Medulla oblongata (tissue), 1 donor: Measurements from ENCODE around the gene CELA2A.
"Not testable (repeated sequence)": the region's sequence is repeated elsewhere in the genome, so short reads cannot be mapped to it uniquely, and the experiment has no call there.

Experiments used
- DNase-seq: peaks from one replicate; pipeline ENCODE4 v3.0.0-alpha.2; 2015; ENCODE audit errors: extremely low spot score

The CELA2A gene

GRCh38 chr1:15468145-15468544, 11.6 kb downstream of the CELA2A start:
- DNase-seq: no peak

DNA sequence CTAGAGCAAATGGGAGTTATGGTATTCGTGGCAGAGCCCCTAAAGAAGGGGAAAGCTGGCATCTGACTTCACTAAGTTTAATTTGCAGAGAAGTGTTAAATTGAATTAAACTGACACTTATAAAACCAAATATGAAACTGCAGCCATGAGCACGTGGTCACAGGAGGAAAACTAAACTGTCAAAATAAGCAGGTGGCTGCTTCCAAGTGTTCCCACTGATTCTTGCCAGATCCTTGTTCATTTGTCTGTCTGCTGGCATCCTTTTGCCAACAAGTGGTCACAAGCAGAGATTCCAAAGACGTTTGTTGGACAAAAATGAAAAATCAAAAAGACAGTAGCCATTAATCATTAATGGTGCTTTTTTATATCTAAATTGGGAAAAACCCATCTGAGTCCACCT, 12.8 kb downstream of the CELA2A start:
- no peak for DNase-seq

GRCh38 chr1:15469821-15470448, 13.4 kb downstream of the CELA2A start:
- peak; percentile 21 for DNase-seq

- DNase-seq: not testable (repeated sequence)
Measured at GRCh38 chr1:15471067-15471466, 14.5 kb downstream of the CELA2A start.

- DNase-seq: not testable (repeated sequence)
Measured at GRCh38 chr1:15471723-15472122, 15.2 kb downstream of the CELA2A start.

- no peak for DNase-seq
Measured at GRCh38 chr1:15472587-15472986, 16.1 kb downstream of the CELA2A start.

GRCh38 chr1:15475752-15476314, 19.3 kb downstream of the CELA2A start, which contains the start of gene CELA2B:
Gene CELA2B (plus strand): TSS chr1:15476104. CDS start chr1:15476126, 22 bp downstream.
- no peak for DNase-seq

DNA sequence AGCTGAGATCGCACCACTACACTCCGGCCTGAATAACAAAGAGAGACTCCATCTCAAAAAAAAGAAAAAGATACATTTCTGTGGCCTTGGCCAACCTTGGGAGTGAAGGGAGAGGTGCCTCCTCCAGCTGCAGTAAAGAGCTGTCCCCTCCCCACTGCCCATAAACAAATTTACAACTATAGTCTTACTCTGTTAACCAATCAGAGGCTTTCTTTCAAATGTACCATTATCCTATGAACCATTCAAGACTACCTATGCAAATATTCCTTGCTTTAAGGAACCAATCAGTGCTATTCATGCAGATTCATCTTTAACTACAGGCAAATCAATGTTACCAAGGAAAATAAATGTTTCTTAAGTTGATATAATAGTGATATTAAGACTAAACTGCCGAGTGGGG, 20.4 kb downstream of the CELA2A start:
- no peak for DNase-seq

- no peak for DNase-seq
Measured at GRCh38 chr1:15477646-15478212, 21.2 kb downstream of the CELA2A start.

GRCh38 chr1:15479654-15480347, 23.3 kb downstream of the CELA2A start:
- no peak for DNase-seq

- not testable (repeated sequence) for DNase-seq
Measured at GRCh38 chr1:15482455-15482854, 25.9 kb downstream of the CELA2A start.

DNA sequence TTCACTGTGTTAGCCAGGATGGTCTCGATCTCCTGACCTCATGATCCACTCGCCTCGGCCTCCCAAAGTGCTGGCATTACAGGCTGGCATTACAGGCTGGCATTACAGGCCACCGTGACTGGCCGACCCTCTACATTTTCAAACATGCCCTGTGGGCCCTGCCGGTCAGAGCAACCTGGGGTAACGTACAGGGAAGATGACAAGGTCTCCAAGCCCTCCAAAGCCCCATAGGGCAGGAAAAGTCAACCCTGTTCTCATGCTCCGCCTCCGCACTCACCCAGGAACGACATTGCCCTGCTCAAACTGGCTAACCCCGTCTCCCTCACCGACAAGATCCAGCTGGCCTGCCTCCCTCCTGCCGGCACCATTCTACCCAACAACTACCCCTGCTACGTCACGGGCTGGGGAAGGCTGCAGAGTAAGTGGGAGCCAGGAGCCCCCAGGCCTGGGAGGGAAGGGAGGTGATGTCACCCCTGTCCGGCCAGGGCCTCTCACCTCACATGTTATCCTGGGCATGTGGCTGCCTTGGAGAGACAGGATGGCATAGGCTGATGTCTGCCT, 26.5 kb downstream of the CELA2A start:
- not testable (repeated sequence) for DNase-seq

- no peak for DNase-seq
Measured at GRCh38 chr1:15483971-15484370, 27.4 kb downstream of the CELA2A start.

GRCh38 chr1:15484443-15484842, 27.9 kb downstream of the CELA2A start:
- DNase-seq: not testable (repeated sequence)

GRCh38 chr1:15485636-15486035, 29.1 kb downstream of the CELA2A start:
- DNase-seq: no peak

DNA sequence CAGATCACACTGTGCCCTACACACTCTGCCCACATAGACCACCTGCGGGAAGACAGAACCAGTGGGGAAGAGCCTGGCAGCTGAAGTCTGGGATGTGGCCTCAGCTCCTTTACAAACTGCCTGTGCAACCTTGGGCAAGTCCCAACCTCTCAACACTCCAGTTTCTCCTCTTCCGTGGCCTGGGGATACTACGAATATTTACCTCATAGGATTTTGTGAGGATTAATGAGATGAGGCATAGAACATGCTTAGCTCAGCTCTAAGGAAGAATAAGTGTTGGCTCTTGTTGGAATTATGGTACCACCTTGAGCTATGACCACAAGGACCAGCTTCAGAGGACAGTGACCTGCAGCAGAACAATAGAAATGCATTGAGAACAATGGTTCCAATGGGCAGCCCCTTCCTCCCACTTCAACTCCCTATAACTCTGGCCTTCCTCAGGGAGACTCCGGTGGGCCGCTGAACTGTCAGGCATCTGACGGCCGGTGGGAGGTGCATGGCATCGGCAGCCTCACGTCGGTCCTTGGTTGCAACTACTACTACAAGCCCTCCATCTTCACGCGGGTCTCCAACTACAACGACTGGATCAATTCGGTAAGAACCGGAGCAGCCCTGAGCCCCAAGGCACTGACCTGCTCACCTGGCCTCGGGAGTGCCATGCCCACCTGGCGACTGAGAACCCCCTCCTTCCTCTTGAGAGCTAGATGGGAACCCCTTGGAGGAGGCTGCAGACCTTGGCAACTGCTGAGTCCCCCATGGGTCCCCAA, 30.5 kb downstream of the CELA2A start:
- DNase-seq: not testable (repeated sequence)

- no peak for DNase-seq
Measured at GRCh38 chr1:15488371-15488770, 31.8 kb downstream of the CELA2A start.

GRCh38 chr1:15489052-15489736, 32.7 kb downstream of the CELA2A start:
- DNase-seq: peak; percentile 63

DNA sequence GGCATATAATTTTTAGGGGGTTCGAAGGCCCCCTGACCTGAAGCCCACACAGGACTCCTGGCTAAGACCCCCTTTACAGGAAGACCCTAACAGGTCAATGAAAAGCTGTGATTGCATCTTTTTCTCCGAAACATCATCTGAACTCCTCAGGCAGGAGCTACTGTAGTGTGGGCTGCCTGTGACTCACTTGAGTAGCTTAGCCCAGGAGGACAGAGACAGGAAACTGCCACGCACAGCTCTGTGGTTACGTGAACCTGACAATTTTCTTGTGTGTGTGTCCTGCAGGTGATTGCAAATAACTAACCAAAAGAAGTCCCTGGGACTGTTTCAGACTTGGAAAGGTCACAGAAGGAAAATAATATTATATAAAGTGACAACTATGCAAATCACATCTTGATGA, 34.5 kb downstream of the CELA2A start:
- DNase-seq: not testable (repeated sequence)

DNA sequence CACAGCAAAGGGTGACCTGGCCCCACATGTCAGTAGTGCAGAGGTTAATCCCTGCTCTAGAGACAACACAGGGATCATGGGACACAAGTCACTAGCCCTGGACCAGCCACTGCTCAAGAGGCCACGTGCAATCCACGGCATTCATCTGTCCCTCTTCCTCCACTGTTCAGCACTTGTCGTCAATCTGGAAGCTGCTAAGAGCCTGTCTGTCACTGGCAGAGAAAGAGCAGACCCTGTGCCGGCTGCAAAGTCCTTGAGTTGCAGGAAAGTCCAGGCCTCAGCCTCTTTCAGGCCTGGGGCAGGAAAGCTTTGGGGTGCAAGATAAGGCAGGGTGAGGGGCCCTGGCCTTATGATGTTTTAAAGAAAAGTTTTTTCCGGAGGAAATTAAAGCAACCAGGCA, 36.1 kb downstream of the CELA2A start:
- no peak for DNase-seq

DNA sequence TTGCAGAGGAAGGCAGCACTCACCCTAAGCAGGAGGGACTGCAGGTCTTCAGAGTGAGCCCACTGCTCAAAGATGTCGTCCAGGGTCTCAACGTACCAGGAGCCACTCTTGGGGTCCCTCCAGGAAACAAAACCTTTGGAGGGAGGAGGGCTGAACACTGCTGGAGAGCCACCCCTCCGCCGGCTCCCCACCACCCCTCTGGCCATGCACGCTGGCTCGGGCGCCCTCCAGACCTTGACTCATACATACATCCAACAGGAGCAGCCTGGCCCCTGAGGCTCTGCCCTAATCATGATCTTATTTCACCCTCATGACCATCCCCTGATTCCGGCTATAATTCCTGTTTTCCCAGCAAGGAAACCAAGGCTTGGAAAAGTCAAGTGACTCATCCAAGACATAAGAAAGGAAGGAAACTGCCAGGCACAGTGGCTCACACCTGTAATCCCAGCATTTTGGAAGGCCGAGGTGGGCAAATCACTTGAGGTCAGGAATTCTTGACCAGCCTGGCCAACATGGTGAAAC, 37.4 kb downstream of the CELA2A start:
- DNase-seq: no peak
